Cortex of kidney (tissue), 1 donor: ENCODE data around the gene EID2B.

Source experiments
- DNase-seq: peaks from one replicate; lab custom pipeline; 2025; lab: John Stamatoyannopoulos, UW

EID2B gene

DNA sequence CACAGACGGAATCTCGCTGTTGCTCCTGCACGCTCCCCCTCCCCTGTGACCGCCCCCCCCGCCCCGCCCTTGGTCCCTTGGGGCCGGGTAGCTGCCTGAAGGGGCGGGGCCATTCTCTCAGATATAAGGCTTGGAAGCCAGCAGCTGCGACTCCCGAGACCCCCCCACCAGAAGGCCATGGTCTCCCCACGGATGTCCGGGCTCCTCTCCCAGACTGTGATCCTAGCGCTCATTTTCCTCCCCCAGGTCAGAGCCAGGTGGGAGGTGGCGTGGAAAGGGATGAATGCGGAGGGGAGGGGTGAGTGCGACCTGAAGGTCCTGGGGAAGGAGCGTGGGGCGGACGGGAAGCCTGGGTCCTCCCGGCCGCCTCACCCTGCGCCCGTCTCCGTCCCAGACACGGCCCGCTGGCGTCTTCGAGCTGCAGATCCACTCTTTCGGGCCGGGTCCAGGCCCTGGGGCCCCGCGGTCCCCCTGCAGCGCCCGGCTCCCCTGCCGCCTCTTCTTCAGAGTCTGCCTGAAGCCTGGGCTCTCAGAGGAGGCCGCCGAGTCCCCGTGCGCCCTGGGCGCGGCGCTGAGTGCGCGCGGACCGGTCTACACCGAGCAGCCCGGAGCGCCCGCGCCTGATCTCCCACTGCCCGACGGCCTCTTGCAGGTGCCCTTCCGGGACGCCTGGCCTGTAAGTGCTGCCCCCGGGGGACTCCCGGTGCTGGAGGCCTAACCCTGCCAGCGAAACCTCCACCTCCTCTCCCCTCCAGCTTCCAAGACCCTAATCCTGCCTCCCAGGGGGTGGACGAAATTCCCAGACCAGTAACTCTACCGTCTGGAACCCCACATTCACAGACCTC is 33.6 kb downstream of the EID2B start, which contains the start of gene DLL3:
Gene DLL3 (plus strand): TSS at position 150 of the 845 bp plus-strand sequence. CDS start 28 bp downstream, at position 178.
- DNase-seq: no peak

DNA sequence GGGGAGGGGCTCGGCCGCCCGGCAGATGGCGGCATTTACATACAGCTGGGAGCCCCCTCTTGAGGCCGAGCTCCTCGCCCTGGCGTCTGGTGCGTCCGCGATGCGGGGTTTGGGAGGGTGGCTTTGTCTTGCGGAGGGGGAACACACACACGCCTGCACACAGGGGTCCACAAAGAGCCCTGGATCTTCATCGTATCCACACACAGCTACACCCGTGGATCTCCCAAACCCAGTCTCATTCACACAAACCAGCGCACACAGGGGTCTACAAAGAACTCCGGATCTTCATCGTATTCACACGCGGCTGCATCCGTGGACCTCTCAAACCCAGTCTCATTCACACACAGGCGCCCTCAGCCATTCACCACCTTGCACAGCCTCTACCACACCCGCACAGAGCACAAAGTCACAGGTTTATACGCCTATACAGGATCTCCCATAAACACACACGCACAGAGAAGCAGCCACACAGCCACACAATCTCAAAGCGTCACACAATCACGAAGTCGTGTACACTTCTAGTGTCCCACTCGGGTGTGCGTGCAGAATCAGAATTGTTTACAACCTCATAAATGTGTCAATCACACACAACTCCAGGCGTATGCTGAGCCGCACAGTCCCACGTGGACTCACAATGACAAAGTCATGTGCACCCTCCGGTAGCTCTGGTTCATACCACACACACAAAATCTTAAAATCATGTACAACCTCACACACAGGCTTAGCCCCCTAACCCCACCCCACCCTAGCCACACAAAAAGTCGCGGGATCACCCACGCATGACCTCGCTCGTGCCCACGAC is 34.5 kb downstream of the EID2B start:
- DNase-seq: no peak

- DNase-seq: no peak
Measured at GRCh38 chr19:39497701-39497995, 35.0 kb downstream of the EID2B start.

- no peak for DNase-seq
Measured at GRCh38 chr19:39496063-39496462, 36.6 kb downstream of the EID2B start.

DNA sequence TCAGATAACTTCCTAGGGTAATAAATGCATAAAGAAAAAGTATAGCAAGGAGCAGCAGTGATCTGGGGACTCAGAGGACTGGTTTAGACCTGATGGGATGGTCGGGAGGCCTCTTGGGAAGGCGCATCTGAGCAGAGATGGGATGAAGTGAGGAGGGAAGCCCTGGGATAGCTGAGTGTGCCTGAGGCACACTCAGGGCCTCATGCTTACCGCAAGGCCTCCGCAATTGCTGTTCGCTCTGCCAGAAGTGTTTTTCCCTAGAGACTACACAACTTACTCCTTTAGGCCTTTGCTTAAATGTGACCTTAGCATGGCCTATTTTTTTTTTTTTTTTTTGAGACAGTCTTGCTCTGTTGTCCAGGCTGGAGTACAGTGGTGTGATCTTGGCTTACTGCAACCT is 38.0 kb downstream of the EID2B start:
- no peak for DNase-seq

- DNase-seq: no peak
Measured at GRCh38 chr19:39492788-39493187, 39.9 kb downstream of the EID2B start.

DNA sequence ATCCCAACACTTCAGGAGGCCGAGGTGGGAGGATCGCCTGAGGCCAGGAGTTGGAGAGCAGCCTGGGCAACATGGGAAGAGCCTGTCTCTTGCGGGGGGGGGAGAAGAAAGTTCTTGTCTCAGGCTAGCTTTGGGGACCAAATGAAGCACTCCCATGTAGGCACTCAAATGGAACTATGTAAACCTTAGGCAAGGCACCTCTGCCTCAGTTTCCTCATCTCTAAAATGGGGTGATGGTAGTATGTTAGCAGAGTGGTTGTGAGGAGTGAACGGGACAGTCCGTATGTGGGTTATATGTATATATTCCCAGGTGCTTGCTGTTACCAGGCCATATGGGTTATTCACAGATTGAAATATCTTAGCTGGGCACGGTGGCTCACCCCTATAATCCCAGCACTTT is 40.4 kb downstream of the EID2B start:
- DNase-seq: no peak

- DNase-seq: no peak
Measured at GRCh38 chr19:39489756-39490155, 42.9 kb downstream of the EID2B start.

- DNase-seq: no peak
Measured at GRCh38 chr19:39483141-39483540, 49.5 kb downstream of the EID2B start.

- DNase-seq: no peak
Measured at GRCh38 chr19:39481676-39482075, 51.0 kb downstream of the EID2B start.

- DNase-seq: no peak
Measured at GRCh38 chr19:39481229-39481545, 51.5 kb downstream of the EID2B start.
